A549 (cell line): Measurements from ENCODE around the gene PLCB1. TPM values are rescaled to one million over a fixed set of nuclear protein-coding genes. Genes with fewer than 3 reads are reported as not detected.
A peak's percentile ranks its signal among the peaks of the same experiment; 100 is the strongest.

Experiments
- ATAC-seq, 2 experiments: fragments of 200-7000 bp in 1 of 2; fragments of >200 bp in 1 of 2; cut with Nextera tagmentation in 1 of 2; cut with Tn5 transposase in 1 of 2; 3 replicates each; pipeline versions ENCODE4 v1.8.0 to v1.9.1; 2018 to 2020; ENCODE audit warnings: mild to moderate bottlenecking in 1 of 2, moderate library complexity in 1 of 2
- CTCF ChIA-PET: fragments of 300-600 bp; sonication (Branson Sonifier 250); formaldehyde crosslinking; extraction: SDS; loops from one replicate; lab custom pipeline; 2021; ENCODE audit warnings: antibody characterized with exemption, inconsistent platforms; lab: Yijun Ruan, JAX
- POLR2A ChIA-PET: fragments of 350-600 bp; formaldehyde crosslinking; extraction: SDS; loops from one replicate; lab custom pipeline; 2021; ENCODE audit warnings: antibody characterized with exemption, inconsistent platforms; lab: Yijun Ruan, JAX
- DNase-seq, 2 experiments: peaks; one replicate each; pipeline versions ENCODE4 v3.0.0 to v3.0.0-alpha.2; 2011 to 2016; ENCODE audit warnings: low read depth in 1 of 2, low spot score in 1 of 2
- FAIRE-seq: peaks from 2 replicates; lab custom pipeline; 2011; peaks lifted over from hg19 to GRCh38; lab: Jason Lieb, UNC
- H3K27ac ChIP-seq, 2 experiments: fragments of >200 bp; sonication (Bioruptor Twin); formaldehyde crosslinking; 3 replicates each; pipeline ENCODE4 v1.5.1; 2016 to 2017
- H3K4me1 ChIP-seq: fragments of >200 bp; sonication (Bioruptor Twin); formaldehyde crosslinking; 3 replicates; pipeline ENCODE4 v1.6.1; 2016
- H3K4me2 ChIP-seq: fragments of >200 bp; sonication (Bioruptor Twin); formaldehyde crosslinking; 3 replicates; pipeline ENCODE4 v1.6.1; 2016
- H3K4me3 ChIP-seq: fragments of >200 bp; sonication (Bioruptor Twin); formaldehyde crosslinking; 3 replicates; pipeline ENCODE4 v1.5.1; 2016
- H3K9me3 ChIP-seq: fragments of >200 bp; sonication (Bioruptor Twin); formaldehyde crosslinking; 3 replicates; pipeline ENCODE4 v1.6.1; 2016
- BHLHE40 ChIP-seq: IDR thresholded peaks from 2 replicates; pipeline ENCODE4 v1.6.1; 2012; ENCODE audit warnings: low read depth, low read length, inconsistent platforms
- CTCF ChIP-seq: fragments of >200 bp; sonication (Bioruptor Twin); formaldehyde crosslinking; IDR thresholded peaks from 3 replicates; pipeline ENCODE4 v1.5.1; 2016
- EHF ChIP-seq: fragments of 250-450 bp; sonication (Bioruptor Pico); IDR thresholded peaks from 2 replicates; pipeline ENCODE4 v1.5.0; 2020; ENCODE audit warnings: mild to moderate bottlenecking
- EP300 ChIP-seq, 2 experiments: fragments of >200 bp; sonication (Bioruptor Twin); formaldehyde crosslinking; IDR thresholded peaks; 2 replicates in 1 of 2; 3 replicates in 1 of 2; pipeline ENCODE4 v1.6.1; 2016 to 2017
- FOSL2 ChIP-seq, 2 experiments: fragments of 450-650 bp in 1 of 2; fragments of >200 bp in 1 of 2; sonication (Bioruptor Twin) in 1 of 2; formaldehyde crosslinking; IDR thresholded peaks; 2 replicates each; pipeline versions ENCODE4 v1.5.0 to v1.6.1; 2016 to 2020; ENCODE audit warnings: mild to moderate bottlenecking in 1 of 2, moderate library complexity in 1 of 2
- FOXS1 ChIP-seq: fragments of 250-450 bp; sonication (Bioruptor Pico); IDR thresholded peaks from 2 replicates; pipeline ENCODE4 v1.5.0; 2020; ENCODE audit warnings: mild to moderate bottlenecking, moderate library complexity
- HOXA7 ChIP-seq: fragments of 250-450 bp; sonication (Bioruptor Pico); IDR thresholded peaks from 2 replicates; pipeline ENCODE4 v1.5.0; 2020; ENCODE audit warnings: mild to moderate bottlenecking, moderate library complexity
- KDM5A ChIP-seq: fragments of 200-600 bp; sonication (generic); IDR thresholded peaks from 2 replicates; pipeline ENCODE4 v1.6.1; 2016; ENCODE audit warnings: antibody characterized with exemption, mild to moderate bottlenecking
- MAFK ChIP-seq: fragments of 450-650 bp; IDR thresholded peaks from 2 replicates; pipeline ENCODE4 v1.6.1; 2014; ENCODE audit not compliant: partially characterized antibody
- MAX ChIP-seq: IDR thresholded peaks from 2 replicates; pipeline ENCODE4 v1.6.1; 2012
- NFE2L2 ChIP-seq: fragments of 150-350 bp; conservative IDR thresholded peaks from 2 replicates; pipeline ENCODE4 v1.6.1; 2014; ENCODE audit warnings: low read length
- NPAS2 ChIP-seq: fragments of 250-450 bp; sonication (Bioruptor Pico); IDR thresholded peaks from 2 replicates; pipeline ENCODE4 v1.8.0; 2022; ENCODE audit warnings: mild to moderate bottlenecking, moderate library complexity, borderline replicate concordance
- NR3C1 ChIP-seq: fragments of >200 bp; sonication (Bioruptor Twin); formaldehyde crosslinking; IDR thresholded peaks from 3 replicates; pipeline ENCODE4 v1.6.1; 2017
- PBX3 ChIP-seq: IDR thresholded peaks from 2 replicates; pipeline ENCODE4 v1.6.1; 2012
- PHF8 ChIP-seq: fragments of 200-600 bp; sonication (generic); IDR thresholded peaks from 2 replicates; pipeline ENCODE4 v1.6.1; 2016; ENCODE audit warnings: low read depth, mild to moderate bottlenecking, antibody characterized with exemption, moderate library complexity, borderline replicate concordance
- POLR2A ChIP-seq: IDR thresholded peaks from 2 replicates; pipeline ENCODE4 v1.6.1; 2012; ENCODE audit warnings: mild to moderate bottlenecking, low read length
- POLR2AphosphoS2 ChIP-seq: conservative IDR thresholded peaks from 2 replicates; pipeline ENCODE4 v1.6.1; 2012; ENCODE audit warnings: low read length, improper control_type of control experiment, inconsistent platforms
- RAD21 ChIP-seq, 2 experiments: fragments of >200 bp in 1 of 2; sonication (Bioruptor Twin) in 1 of 2; formaldehyde crosslinking in 1 of 2; IDR thresholded peaks in 1 of 2; conservative IDR thresholded peaks in 1 of 2; 2 replicates in 1 of 2; 3 replicates in 1 of 2; pipeline ENCODE4 v1.6.1; 2012 to 2018; ENCODE audit warnings: inconsistent platforms in 1 of 2
- RCOR1 ChIP-seq: fragments of 150-350 bp; IDR thresholded peaks from 2 replicates; pipeline ENCODE4 v1.6.1; 2014; ENCODE audit warnings: antibody characterized with exemption, low read length, low read depth
- ZSCAN20 ChIP-seq: fragments of 250-450 bp; sonication (Bioruptor Pico); IDR thresholded peaks from 2 replicates; pipeline ENCODE4 v1.8.0; 2022; ENCODE audit warnings: mild to moderate bottlenecking, moderate library complexity
- WGBS: methylation state at CpG from one replicate; pipeline ENCODE4 v1.1.6; 2017; ENCODE audit errors: missing lambda C conversion rate; 5-methylcytosine and 5-hydroxymethylcytosine counted together
- polyA plus RNA-seq, 4 experiments: library from polyadenylated mRNA; depleted of rRNA in 3 of 4; stranded (reverse); fragments of >200 nt; fragmentation: RNase III in 1 of 4; extraction: RNeasy Plus Mini Kit Qiagen cat#74134 plus additional on column Dnase treatment in 1 of 4; gene quantifications; 2 replicates in 3 of 4; 3 replicates in 1 of 4; pipeline ENCODE4 v1.2.3, GENCODE V29; 2011 to 2017

Gene PLCB1
- polyA plus RNA-seq, 2 of the 4 experiments (the other 2 are of a cell fraction) = 0.97 to 6.3 TPM

- TF ChIP-seq NFE2L2 (no peak), NR3C1 (no peak), RAD21 (conservative IDR thresholded peaks at IDR 0.05 in 1 of 2, IDR thresholded peaks at IDR 0.05 in 1 of 2) (no peak)
- TF ChIP-seq, all 56 proteins: peak for 0
Measured at GRCh38 chr20:8372824-8373380, 240.8 kb downstream of the PLCB1 start (continued).

- ATAC-seq (no peak), FAIRE-seq (no peak), DNase-seq (no peak)
- TF ChIP-seq NFE2L2 = no peak
- TF ChIP-seq MAFK = peak; percentile 27
- Histone ChIP-seq H3K9me3 (no peaks in the 10 kb centered on the region), H3K4me2 (no peak overlapping the region), H3K4me3 (no peak overlapping the region), H3K27ac (no peak overlapping the region), H3K4me1 (no peaks in the 10 kb centered on the region)
- POLR2A ChIA-PET = no interaction called here
- WGBS = 60% methylated on average over 1 of the region's 1 CpG
- CTCF ChIA-PET = interaction anchor here (1.6 to 4.3 kb wide), 2 partner anchors 16 to 348 kb away, joined by 4 to 20 read pairs; no protein-coding TSS in a partner anchor
Measured at GRCh38 chr20:8373579-8373978, 241.5 kb downstream of the PLCB1 start.

GRCh38 chr20:8375898-8376297 is 243.8 kb downstream of the PLCB1 start:
- ChIA-PET CTCF (interaction anchor here (1.1 kb wide), 1 partner anchor 9 kb away, joined by 4 read pairs; no protein-coding TSS in a partner anchor), POLR2A (no interaction called here)
- Histone ChIP-seq H3K9me3 (no peaks in the 10 kb centered on the region), H3K4me2 (no peak overlapping the region), H3K27ac (no peak overlapping the region), H3K4me1 (no peaks in the 10 kb centered on the region), H3K4me3 (no peak overlapping the region)
- whole genome bisulfite sequencing = 34% methylated on average over 2 of the region's 2 CpGs
- no peak for FAIRE-seq
- DNase-seq = no peak
- TF ChIP-seq POLR2AphosphoS2 (no peak), BHLHE40 (no peak), KDM5A (no peak), ZSCAN20 (no peak), FOSL2 (IDR thresholded peaks at IDR 0.05) (no peak), FOSL2 (CRISPR knock-in tag; IDR thresholded peaks at IDR 0.05) (no peak), EP300 (IDR thresholded peaks at IDR 0.05) (no peak), PBX3 (no peak), EHF (CRISPR knock-in tag) (no peak), POLR2A (no peak), PHF8 (no peak), CTCF (no peak), FOXS1 (CRISPR knock-in tag) (no peak), HOXA7 (CRISPR knock-in tag) (no peak), MAFK (no peak), RCOR1 (no peak), NPAS2 (CRISPR knock-in tag) (no peak), MAX (no peak), RAD21 (conservative IDR thresholded peaks at IDR 0.05 in 1 of 2, IDR thresholded peaks at IDR 0.05 in 1 of 2) (no peak)
- no peak for ATAC-seq
